ENCODE results near the gene ABLIM1.

DNA sequence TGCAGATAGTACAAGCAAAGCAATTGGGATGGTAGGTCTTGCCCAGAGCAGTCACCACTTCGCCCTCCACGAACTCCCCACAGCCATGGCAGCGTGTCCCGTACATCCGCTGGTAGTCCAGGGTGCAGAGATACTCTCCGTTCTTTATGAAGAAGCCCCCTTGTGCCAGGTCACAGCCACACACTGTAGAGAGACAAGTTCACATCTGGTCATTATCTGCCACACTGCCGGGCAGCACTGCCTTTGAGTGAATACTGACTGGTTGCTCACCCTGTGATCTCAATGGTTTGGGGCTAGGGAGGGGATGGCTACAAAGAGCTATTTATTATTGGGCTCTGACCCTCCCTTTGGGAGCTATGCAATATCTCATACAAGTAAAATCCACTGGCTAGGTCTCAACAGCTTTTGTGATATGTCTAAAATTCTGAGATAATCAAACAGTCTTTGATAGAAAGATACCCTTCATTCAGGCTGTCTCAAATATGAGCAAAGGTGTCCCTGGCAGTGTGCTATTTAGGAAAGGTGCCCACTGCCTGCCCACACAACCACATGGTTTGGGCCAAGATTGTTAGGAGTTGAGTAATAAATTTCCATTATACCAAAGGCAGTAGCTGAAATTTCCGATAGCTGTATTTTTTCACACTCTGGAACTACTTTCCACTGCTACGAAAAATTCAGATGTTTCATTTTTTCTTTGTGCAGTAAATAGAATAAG lies 82.5 kb downstream of the ABLIM1 start:
- TF ChIP-seq, protein P1, sequence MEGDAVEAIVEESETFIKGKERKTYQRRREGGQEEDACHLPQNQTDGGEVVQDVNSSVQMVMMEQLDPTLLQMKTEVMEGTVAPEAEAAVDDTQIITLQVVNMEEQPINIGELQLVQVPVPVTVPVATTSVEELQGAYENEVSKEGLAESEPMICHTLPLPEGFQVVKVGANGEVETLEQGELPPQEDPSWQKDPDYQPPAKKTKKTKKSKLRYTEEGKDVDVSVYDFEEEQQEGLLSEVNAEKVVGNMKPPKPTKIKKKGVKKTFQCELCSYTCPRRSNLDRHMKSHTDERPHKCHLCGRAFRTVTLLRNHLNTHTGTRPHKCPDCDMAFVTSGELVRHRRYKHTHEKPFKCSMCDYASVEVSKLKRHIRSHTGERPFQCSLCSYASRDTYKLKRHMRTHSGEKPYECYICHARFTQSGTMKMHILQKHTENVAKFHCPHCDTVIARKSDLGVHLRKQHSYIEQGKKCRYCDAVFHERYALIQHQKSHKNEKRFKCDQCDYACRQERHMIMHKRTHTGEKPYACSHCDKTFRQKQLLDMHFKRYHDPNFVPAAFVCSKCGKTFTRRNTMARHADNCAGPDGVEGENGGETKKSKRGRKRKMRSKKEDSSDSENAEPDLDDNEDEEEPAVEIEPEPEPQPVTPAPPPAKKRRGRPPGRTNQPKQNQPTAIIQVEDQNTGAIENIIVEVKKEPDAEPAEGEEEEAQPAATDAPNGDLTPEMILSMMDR (IDR thresholded peaks at IDR 0.05), result no peak
- peak; percentile 58 for TF ChIP-seq POLR2A (IDR thresholded peaks at IDR 0.05)
